ENCODE data around the gene ARHGAP8.
"Not testable (repeated sequence)": the region's sequence is repeated elsewhere in the genome, so short reads cannot be mapped to it uniquely, and the experiment has no call there.

The ARHGAP8 gene

DNA sequence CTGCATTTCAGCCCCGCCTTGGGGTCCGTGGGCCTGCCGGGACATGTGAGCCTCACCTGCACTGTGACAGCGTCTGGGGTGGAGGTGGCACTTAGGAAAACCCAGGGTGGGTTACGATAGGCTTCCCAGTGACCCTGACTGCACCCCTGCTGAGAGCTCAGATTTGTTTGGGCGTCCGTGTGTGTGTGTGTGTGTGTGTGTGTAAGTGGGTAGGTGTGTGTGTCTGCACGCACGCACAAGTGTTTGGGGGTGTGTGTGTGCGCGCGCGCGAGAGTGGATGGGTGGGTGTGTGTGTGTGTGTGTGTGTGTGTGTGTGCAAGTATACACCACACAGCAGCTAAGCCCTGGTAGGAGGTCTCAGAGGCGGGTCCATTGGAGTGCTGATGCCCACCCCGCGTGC lies 12.1 kb upstream of the ARHGAP8 start:
- no peak for DNase-seq

DNA sequence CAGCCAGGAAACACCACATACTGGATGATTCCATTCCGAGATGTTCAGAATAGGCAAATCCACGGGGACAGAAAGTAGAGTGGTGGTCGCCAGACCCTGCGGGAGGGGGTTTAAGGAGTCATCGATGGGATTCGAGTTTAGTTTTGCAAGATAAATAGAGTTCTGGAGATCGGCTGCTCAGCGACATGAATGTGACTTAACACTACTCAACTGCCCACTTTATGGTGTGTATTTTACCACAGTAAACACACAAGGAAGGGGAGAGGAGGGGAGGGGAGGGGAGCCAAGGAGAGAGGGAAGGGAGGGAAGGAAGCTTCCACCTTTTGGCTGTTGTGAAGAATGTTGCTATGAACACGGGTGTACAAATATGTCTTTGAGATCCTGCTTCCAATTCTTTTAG lies 10.4 kb upstream of the ARHGAP8 start:
- DNase-seq: no peak

DNA sequence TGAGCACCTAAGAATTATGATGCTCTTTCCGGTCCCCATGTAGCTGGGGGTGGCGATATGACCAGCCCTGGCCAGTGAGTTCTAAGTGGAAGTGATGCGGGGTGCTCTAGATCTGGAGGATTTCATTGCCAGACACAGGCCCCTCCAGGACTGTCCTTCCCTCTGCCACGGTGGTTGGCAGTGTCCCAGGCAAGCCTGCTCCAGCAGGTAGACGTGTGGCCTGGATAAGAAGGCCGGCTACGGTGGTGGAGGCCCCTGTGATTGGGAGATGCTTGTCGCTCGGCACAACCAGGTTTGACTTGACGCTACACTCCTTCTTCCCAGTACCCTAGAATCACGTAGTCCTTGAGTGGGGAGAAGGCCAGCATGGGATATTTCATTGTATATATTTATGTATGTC lies 9.1 kb upstream of the ARHGAP8 start:
- DNase-seq: no peak

DNA sequence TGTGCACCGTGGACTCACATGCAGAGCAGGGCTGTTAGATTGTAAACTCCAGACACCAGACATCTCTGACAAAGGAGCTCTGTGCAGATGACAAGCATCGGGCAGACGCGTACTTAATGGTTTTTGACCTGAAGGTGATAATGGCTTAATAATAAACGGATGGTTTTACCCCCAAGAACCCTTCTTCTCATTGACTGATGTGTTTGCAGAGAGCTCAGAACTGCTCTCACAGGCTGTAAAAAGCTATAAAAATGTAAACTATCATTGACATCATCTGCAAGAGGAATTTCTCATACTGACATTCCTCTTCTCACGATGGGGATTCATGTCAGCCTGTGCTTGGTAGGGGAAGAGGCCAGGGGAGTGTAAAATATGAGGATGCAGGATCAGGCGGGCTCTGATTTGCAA lies 8.6 kb upstream of the ARHGAP8 start:
- DNase-seq: peak; percentile 17

DNA sequence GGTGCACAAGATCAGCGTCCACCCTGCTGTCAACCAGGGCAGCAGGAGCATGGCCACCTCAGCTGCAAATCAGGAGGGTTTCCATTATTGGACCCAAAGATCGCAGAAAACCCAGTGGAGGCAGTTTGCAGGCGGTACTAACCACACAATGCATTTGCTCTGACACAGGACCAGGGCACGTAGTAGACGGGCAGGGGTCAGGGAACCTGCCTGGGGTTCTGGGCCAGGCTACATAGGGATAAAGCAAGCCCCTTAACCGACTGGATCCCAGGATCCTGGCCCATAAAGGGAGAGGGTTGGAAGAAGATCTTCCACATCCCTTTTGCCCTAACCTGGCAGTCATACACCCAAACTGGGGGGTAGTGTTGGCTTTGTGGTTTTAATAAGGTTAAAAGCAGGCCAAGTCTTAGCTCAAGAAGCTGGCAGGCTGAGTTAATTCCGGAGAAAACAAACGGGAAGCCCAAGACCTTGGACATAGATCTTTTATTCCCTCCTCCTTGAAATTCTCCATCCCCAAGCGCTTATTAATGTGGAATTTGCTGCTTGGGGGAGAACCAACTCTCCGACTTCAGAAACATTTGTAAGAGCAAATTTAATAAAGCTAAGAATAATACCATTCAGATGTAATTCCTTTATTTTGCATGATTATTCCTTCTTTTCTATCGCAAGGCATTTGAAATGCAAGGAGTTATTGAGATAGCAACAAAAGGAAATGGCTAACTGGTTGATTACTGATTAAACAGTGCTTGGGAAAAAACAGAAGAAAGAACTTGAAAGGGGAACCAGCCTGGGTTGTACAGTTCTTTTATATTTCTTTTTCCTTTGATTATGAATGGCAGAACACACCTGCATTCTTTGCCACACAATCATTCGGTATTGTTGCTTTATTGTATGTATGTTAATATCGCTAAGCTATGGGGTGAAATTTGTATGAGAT lies 6.3 kb upstream of the ARHGAP8 start:
- no peak for DNase-seq

DNA sequence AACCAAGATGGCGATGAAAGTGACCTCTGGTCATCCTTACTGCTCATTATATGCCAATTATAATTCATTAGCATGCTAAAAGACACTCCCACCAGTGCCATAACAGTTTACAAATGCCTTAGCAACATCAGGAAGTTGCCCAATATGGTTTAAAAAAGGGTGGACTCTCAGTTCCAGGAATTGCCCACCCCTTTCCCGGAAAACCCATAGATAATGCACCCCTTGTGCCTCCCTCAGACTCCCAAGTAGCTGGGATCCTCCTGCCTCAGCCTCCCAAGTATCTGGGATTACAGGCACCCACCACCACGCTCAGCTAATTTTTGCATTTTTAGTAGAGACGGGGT lies 4.6 kb upstream of the ARHGAP8 start:
- not testable (repeated sequence) for DNase-seq

DNA sequence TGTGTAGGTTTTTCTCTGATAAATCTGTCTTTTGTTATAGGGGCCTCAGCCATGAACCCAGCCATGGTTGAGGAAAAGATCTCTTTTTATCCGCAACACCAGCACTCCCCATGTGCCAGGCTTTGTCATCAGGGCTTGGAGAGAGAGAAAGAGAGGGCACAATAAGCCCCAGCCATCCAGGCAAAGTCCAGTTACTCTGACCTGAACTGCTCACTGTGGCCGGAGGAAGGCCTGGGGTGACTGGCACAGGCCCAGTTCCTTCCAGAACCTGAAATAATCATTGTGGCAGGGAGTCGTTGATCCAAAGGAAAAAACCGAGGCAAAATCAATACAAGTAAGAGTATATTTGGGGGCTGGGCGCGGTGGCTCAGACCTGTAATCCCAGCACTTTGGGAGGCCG lies 3.9 kb upstream of the ARHGAP8 start:
- no peak for DNase-seq

DNA sequence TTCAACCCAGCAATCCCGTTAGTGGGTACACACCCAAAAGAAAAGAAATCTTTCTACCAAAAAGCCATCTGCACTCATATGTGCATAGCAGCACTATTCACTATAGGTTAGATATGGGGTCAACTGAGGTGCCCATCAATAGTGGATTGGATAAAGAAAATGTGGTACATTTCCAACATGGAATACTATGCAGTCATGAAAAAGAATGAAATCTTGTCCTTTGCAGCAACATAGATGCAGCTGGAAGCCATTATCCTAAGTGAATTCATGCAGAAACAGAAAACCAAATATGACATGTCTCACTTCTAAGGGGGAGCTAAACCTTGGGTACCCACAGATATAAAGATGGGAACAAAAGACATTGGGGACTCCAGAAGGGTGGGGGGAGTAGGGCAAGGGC lies 1.9 kb upstream of the ARHGAP8 start:
- DNase-seq: no peak

DNA sequence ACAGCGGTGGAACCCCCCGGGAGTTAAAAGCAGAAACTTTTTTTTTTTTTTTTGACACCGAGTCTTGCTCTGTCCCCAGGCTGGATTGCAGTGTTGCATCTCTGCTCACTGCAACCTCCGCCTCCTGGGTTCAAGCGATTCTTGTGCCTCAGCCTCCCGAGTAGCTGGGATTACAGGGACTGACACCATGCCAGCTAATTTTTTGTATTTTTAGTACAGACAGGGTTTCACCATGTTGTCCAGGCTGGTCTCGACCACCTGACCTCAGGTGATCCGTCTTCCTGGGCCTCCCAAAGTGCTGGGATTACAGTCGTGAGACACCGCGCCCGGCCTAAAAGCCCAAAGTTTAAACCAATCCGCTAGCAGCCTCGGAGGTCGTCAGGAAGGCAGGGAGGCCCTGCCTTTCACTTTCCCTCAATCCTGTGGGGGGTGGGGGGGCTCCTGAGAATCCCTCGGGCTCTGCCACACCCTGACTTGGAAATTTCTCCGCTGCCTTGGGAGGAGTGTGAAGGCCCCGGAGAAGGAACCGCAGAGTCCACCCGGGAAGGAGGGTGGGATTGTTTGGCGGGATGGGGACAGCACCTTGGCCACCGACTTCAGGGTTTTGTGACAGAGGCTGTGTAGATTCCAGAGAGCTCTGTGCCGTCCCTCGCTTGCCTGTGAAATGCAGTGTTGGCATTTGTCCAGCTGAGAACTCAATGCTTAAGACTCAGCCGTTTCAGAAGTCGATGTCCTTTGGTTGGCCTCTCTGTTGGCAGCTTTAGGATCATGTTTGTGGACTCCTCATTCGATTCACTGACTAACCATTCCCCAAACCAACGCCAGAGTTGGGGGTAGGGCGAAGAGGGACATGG lies 1.0 kb downstream of the ARHGAP8 start:
- DNase-seq: peak; percentile 82

DNA sequence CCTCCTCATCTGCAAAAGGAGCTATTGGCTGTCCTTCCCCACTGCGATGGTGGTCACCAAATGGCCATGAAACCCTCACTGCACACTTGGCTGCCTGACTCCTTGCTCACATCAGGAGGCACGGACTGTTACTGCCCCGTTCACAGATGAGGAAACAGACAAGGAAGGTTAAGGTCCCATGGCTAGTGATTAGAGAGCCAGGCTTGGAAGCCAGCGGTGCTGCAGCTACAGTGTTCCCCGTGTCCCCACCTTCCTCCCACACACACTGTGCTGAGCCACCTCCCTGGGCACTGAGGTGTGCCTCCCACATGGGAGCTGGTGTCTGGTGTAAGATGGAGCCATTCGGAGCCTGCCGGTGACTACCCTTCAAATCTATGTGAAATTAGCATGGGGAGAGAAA lies 2.6 kb downstream of the ARHGAP8 start:
- no peak for DNase-seq

DNA sequence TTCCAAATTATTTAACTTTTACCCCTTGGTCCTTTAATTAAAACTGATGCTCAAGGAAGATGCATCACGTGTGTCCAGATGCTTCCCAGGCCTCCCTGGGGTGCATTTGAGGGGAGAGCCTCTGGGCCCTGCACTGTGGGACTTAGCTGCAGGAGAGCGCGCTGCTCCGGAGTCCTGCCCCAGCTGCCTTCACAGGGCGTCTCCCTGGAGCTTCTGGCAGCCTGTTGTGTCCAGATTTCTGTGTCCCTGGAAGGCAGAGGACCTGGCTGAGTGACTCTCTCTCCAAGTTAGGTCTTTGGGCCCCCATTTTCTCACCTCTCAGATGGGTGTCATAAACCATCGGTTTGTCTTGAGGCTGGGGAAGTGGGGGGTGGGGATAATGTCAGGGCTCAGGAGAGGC lies 3.0 kb downstream of the ARHGAP8 start:
- no peak for DNase-seq

DNA sequence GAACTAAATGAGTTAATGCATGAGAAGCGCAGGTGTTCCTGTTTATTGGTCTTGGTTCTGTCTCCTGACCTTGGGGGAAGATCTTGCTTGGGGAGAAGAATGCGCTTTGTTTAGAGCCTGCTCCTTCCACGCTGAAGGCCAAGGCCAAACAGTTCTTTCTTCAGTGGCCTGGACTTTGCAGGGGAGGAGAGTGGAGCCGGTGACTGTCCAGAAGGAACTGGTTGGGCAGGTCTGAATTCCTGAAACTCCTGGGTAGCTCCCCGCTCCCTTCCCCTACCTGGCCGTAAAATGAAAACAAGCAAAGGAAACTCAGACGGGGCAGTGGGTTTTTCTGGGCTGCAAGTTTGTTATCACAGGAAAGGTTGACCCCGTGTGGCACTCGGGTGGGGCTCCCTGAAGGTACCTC lies 3.6 kb downstream of the ARHGAP8 start:
- no peak for DNase-seq

DNA sequence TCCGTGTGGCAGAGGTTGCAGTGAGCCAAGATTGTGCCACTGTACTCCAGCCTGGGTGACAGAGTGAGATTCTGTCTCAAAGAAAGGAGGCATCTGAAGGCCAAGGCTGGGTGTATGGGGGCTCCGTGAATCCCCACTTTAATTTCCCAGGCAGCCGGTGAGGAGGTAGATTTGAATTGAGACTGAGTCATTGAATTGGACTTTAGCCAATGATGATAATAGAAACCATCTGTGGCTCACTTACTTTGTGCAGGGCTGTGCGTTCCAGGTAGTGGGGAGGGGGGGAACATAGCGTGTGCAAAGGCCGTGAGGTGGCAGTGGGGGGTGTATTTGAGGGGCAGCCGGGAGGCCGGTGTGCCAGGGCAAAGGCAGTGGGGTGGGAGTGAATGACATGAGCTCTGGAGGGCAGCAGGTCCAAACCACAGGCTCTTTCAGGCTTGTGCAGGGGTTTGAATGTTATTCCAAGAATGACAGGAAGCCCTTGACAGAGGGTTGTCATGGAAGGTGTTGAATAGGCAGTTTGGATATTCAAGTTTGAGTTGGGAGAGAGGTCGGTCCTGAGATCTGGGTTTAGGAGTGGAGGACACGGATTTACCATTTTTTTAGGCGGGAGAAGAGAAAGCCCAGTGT lies 6.1 kb downstream of the ARHGAP8 start:
- DNase-seq: peak; percentile 70

DNA sequence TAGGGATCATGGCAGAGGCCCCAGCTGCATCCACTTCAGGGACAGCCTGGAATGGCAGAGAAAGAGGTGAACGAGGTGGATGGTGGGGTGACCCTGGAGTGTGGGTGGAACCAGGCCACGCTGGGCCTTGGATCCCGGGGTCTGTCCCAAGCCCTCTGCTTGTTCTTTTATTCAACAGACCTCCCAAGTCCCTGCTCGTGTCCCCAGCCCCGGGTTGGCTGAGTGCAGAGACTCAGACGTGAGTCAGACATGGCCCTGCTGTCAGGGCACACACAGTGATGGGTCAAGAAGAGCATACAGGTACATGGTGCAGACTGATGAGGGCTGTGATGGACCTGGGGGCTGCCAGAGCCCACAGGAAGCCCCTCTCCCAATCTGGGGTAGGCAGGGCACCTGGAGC lies 6.6 kb downstream of the ARHGAP8 start:
- DNase-seq: no peak

DNA sequence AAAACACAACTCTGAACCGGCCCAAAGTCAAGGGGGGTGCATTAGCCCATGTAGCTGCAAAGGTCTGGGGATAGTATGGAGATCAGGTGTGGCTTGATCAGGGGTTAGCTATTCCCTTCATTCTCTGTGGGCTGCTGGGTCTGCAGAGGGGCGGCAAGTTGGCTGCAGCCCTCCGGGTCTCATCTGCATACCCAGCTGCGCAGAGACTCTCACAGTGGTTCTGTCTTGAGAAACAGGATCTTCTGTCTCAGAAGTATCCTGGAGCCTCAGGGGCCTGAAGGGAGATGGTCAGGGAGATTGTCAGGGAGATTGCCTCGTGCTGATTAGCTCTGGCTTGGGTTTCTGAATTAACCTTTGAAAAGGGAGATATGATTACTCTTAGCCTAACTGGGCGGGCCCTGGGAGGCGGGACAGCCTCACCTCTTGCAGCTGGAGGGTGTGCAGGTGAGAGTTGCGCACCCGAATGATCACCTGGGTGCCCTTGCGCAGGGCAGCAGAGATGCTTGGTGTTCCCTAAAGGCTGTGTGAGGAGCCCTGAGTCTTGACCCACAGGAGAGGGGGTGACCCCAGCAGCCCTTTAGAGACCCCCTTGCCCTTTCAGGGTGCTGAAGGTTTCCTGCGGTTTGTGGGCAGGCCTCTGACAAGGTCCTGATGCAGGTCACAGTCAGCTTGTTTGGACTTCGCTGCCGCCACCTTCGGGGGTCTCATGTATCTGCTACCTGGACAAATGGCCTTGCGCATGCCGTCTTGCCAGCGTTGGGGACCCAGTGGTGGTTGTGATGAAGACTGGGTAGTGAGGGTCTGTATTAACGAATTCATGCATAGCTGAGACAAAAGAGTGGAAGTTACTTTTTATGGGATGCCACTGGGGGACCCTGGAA lies 7.3 kb downstream of the ARHGAP8 start:
- no peak for DNase-seq

DNA sequence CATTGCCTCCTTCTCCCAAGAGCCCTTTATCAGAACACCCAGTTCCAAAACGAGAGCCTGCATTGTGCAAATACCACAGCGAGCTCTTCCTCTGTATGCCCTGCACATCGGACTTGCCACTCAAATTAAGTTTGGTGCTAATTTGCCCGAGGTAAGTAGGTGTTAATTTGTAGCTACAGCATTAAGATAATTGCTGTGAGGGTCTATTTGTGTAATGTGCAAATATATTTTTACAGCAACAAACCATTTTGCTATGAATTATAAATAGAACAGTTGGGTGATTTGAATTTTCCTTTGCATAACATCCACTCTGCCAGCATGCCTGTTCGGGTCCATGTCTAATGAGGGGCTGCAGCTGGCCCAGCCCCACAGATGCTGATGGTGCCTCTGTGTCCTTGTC lies 8.1 kb downstream of the ARHGAP8 start:
- no peak for DNase-seq

DNA sequence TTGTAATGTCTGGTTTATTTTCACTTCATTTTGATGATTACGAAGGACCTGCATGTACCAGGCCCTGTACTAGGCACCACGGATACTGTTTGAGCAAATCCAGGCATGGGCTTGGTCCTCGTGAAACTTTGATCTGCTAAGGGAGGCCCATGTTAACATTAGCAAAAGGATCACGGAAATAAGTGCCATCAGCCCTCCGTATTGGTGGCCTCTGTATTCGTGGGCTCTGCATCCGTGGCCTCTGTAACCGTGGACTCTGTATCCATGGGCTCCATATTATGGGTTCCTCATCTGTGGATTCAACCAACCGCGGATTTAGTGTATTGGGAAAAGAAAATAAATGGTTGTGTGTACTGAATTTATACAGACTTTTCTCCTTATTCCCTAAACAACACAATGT lies 8.7 kb downstream of the ARHGAP8 start:
- DNase-seq: no peak

DNA sequence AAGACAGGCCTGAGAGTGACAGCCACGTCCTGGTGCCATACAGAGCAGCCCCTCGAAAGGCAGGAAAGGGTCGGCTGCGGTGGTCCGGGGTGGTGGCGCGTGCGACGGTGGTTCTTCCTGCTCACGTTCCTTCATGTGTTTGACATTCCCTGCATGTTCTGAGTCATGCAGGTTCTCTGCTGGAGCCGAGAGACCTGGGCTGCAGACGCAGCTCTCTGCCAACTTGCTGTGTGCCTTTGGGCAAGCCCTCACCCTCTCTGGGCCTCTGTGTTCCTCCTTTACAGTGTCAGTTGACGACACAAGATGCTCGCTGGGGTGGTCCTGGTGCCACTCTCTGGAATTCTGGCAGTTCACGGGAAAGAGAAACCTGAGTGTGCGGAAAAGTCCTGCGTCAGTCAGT lies 12.0 kb downstream of the ARHGAP8 start:
- DNase-seq: no peak

DNA sequence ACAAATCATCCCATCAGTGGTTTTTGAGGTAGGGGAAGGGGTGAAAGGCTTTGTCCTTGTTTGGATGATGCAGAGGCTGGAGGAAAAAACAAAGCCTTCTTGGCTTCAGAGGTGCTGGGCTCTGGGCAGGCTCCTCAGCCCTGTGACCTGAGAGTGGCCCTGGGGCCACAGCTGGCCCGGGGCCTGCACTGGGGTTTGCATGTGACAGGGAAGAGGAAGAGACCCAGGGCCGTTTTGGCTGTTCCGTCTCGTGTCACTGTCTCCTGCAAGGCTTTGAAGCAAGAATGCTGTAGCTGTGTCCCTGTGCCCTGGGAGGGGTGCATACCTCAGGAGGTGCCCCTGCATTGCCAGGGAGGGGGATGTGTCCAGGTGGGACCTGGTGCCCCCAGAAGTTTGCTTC lies 12.6 kb downstream of the ARHGAP8 start:
- DNase-seq: no peak

DNA sequence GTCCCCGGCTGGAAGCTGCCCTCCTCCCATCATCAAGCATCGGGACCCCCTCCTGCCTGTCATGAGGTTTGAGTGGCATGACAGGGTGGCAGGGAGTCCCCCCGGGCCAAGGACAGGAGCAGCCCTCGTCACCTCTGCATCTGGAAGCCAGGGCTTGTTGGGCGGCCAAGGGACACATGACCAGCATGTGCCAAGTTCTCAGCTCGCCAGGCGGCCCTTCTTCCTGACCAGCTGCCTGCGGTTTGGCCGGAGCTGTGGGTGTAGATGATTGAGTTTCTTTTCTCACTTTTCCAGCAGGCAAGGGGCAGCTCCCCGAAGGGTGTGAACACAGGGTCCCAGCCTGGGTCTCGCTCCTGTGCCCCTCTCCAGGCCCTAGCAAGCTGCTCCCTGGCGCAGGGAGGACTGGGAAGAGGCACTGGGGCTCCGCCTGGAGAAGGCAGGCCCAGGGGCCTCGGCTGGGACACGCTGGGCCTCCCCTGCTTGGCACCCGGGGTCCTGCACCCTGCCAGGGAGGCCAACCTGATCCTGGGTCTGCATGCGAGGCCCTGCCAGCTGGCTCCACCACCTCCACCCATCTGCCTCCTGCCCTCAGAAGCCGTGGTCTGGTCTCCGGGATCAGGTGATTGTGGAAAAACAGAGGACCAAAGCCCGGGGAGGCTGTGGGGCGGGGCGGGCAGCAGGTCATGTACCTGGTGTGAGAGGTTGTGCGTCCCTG lies 13.4 kb downstream of the ARHGAP8 start:
- DNase-seq: no peak

DNA sequence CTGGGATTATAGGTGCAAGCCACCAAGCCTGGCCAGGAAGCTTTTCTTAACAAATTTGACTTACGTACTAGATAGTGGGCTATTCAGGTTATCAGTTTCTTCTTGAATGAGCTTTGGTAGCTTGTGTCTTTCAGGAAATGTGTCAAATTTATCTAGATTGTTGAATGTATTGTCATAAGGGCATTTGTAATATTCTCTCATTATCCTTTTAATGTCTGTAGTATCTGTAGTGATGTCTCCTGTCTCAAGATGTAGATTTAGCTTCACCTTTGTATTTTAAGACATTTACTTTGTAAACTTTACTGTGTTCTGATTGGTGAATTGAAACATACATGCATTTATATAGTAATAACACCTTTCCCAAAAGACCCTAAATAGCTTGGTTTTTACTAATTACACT lies 20.7 kb downstream of the ARHGAP8 start:
- DNase-seq: no peak

DNA sequence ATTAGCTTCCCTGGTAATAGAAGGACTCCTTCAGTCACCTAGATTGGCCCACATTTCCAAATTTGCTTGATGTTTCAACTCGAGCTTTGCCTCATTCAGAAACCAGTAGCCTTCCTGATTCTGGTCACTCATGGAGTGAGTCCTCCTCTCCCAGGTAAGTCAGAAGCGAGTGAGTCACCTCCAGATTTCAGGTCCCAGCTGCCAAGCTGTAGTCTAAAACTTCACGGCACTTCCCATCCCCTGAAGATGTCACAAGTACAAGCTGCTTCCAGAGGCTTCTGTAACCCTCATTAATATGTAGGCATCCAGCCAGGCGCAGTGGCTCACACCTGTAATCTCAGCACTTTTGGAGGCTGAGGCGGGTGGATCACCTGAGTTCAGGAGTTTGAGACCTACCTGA lies 23.5 kb downstream of the ARHGAP8 start:
- DNase-seq: no peak
